Heart left ventricle (tissue), 16 donors: ENCODE results near the gene YY1AP1. TPM values are rescaled to one million over a fixed set of nuclear protein-coding genes. Genes with fewer than 3 reads are reported as not detected.
A peak's percentile ranks its signal among the peaks of the same experiment; 100 is the strongest.
"Not testable (repeated sequence)": the region's sequence is repeated elsewhere in the genome, so short reads cannot be mapped to it uniquely, and the experiment has no call there.

ENCODE experiments used
- ATAC-seq, 4 donors: fragments of 200-7000 bp; cut with Tn5 transposase; one replicate each; pipeline ENCODE4 v1.9.1; 2020 to 2022; ENCODE audit warnings: moderate library complexity in 4 of 4, mild to moderate bottlenecking in 3 of 4, moderate number of reproducible peaks in 1 of 4
- DNase-seq, 5 donors: peaks; one replicate each; pipeline ENCODE4 v3.0.0-alpha.2; 2020
- H3K27ac ChIP-seq, 12 donors: fragments of 200-600 bp; sonication (generic) in 4 of 12; one replicate each; pipeline versions ENCODE4 v1.5.0 to v1.8.0; 2016 to 2022; ENCODE audit warnings: mild to moderate bottlenecking in 2 of 12
- H3K27me3 ChIP-seq, 9 donors: fragments of 200-600 bp; sonication (generic) in 2 of 9; one replicate each; pipeline versions ENCODE4 v1.5.1 to v1.8.0; 2016 to 2022; ENCODE audit warnings: mild to moderate bottlenecking in 3 of 9
- H3K36me3 ChIP-seq, 9 donors: fragments of 200-600 bp; sonication (generic) in 2 of 9; one replicate each; pipeline versions ENCODE4 v1.5.0 to v1.8.0; 2018 to 2022; ENCODE audit warnings: mild to moderate bottlenecking in 2 of 9
- H3K4me1 ChIP-seq, 12 donors: fragments of 200-600 bp; sonication (generic) in 4 of 12; one replicate each; pipeline versions ENCODE4 v1.5.0 to v1.8.0; 2016 to 2022; ENCODE audit warnings: mild to moderate bottlenecking in 3 of 12
- H3K4me3 ChIP-seq, 12 donors: fragments of 200-600 bp; sonication (generic) in 4 of 12; one replicate each; pipeline versions ENCODE4 v1.5.0 to v1.8.0; 2017 to 2022; ENCODE audit warnings: mild to moderate bottlenecking in 9 of 12, moderate library complexity in 4 of 12
- H3K9me3 ChIP-seq, 12 donors: fragments of 200-600 bp; sonication (generic) in 4 of 12; one replicate each; pipeline versions ENCODE4 v1.5.0 to v1.8.0; 2016 to 2022; ENCODE audit warnings: mild to moderate bottlenecking in 1 of 12
- CTCF ChIP-seq, 12 donors: fragments of 200-600 bp; sonication (generic) in 4 of 12; IDR thresholded peaks; one replicate each; pipeline versions ENCODE4 v1.5.0 to v1.8.0; 2018 to 2022; ENCODE audit warnings: antibody characterized with exemption in 12 of 12, mild to moderate bottlenecking in 5 of 12
- POLR2A ChIP-seq, 2 donors: fragments of 450-650 bp; IDR thresholded peaks; one replicate each; pipeline ENCODE4 v1.6.1; 2017; ENCODE audit warnings: antibody characterized with exemption in 2 of 2, mild to moderate bottlenecking in 2 of 2, moderate library complexity in 2 of 2
- WGBS, 4 donors: extraction: QIAGEN DNeasy Blood & Tissue Kit in 2 of 4; methylation state at CpG; one replicate each; pipeline versions ENCODE4 v1.1.5 to v1.1.7; 2013 to 2018; 5-methylcytosine and 5-hydroxymethylcytosine counted together
- intact Hi-C, 10 donors: fragments of 100-400 bp; cut with DNase I; formaldehyde crosslinking; loops; one replicate each; pipeline versions ENCODE4 v1.11.1 to v1.14.2; 2022
- polyA plus RNA-seq, 2 donors: library from polyadenylated mRNA; stranded (reverse); fragments of 200-250 nt; gene quantifications; one replicate each; pipeline ENCODE4 v1.2.3, GENCODE V29; 2013
- total RNA-seq, 9 donors: library from RNA; depleted of rRNA in 2 of 9; stranded (reverse); fragments of >200 nt in 2 of 9; fragmentation: NEBNext Ultra II Directional in 3 of 9; extraction: Animal tissue kit (Norgen Biotek cat#: 25700) in 3 of 9; gene quantifications; one replicate each; pipeline versions ENCODE4 v1.1.0 to v1.2.4, GENCODE V29; 2016 to 2023
- donor health status: ischemic (EF 13 %, LVEDD 7.1; RV severe dilation, severe dysfunction).
- donor health status: healthy with polysubstance abuse.
- donor health status: DM: no; HTN: yes; CAD: no.
- donor health status: DM: no; HTN: no; CAD: no.
- donor health status: ischemic (EF 25% LVEDD 6.9; RV normal size, moderate dysfunction).
- donor health status: ischemic (EF 25% LVEDD 5.7; RV mildly dilated, moderate dysfunction).
- donor health status: healthy.
- donor health status: DM: yes; HTN: yes; CAD: no.
- donor health status: ischemic (EF 35%, LVEDD 5.7; RV mildly dilated, moderate dysfunction).
- donor health status: nonischemic (EF 11% LVEDD 7.7; RV severe dilation, severe dysfunction).
- donor health status: DM: yes; HTN: yes; CAD: no.
- donor health status: PGD.
- donor health status: ischemic (EF 29% LVEDD 5.4; RV normal size, mild dysfunction).
- donor health status: nonischemic (EF 23%, LVEDD 6.1; RV moderate dilation, normal function).

YY1AP1 gene
- total and polyA plus RNA-seq, 11 donors, result 23.9 to 124 (median 63.7) TPM

GRCh38 chr1:155703216-155703615 lies 14.6 kb upstream of the YY1AP1 start:
- 89 to 92% (median 90%) methylated on average over 6 of the region's 6 CpGs for WGBS, 4 donors
- H3K4me1 ChIP-seq, result peaks cover 0 to 15% (median 0%) of the 10 kb centered on the region in 12 donors
- ATAC-seq, result no peak
- intact Hi-C loops, result no loop called here
- H3K4me3 ChIP-seq, result no peak overlapping the region
- no peak for TF ChIP-seq CTCF (IDR thresholded peaks at IDR 0.05)
- no peak for TF ChIP-seq POLR2A (IDR thresholded peaks at IDR 0.05)
- no peaks in the 10 kb centered on the region for H3K9me3 ChIP-seq
- no peaks in the 10 kb centered on the region for H3K36me3 ChIP-seq
- DNase-seq, result no peak
- H3K27me3 ChIP-seq, result no peaks in the 10 kb centered on the region
- H3K27ac ChIP-seq, result no peak overlapping the region

- intact Hi-C loops, DNase-seq, H3K27me3 ChIP-seq, H3K27ac ChIP-seq, H3K36me3 ChIP-seq, H3K9me3 ChIP-seq, H3K4me3 ChIP-seq: not testable (repeated sequence)
- WGBS, 4 donors, result 41 to 57% (median 53%) methylated on average over 2 of the region's 2 CpGs
- ATAC-seq, result peak in 2 of 4 donors; percentile 16 to 30
- H3K4me1 ChIP-seq, result peaks cover 0 to 15% (median under 1%) of the 10 kb centered on the region in 12 donors
Observed at GRCh38 chr1:155701675-155702074, 13.1 kb upstream of the YY1AP1 start.

GRCh38 chr1:155699062-155699461 lies 10.5 kb upstream of the YY1AP1 start:
- intact Hi-C loops, H3K27me3 ChIP-seq, H3K9me3 ChIP-seq, DNase-seq, ATAC-seq, H3K36me3 ChIP-seq, H3K27ac ChIP-seq, H3K4me3 ChIP-seq: not testable (repeated sequence)
- WGBS, 4 donors, result 78 to 86% (median 81%) methylated on average over 4 of the region's 4 CpGs
- peaks cover 0 to 29% (median 19%) of the 10 kb centered on the region in 12 donors for H3K4me1 ChIP-seq

GRCh38 chr1:155698382-155699038 lies 9.9 kb upstream of the YY1AP1 start:
- TF ChIP-seq CTCF (IDR thresholded peaks at IDR 0.05) (no peak), POLR2A (IDR thresholded peaks at IDR 0.05) (no peak)
- Histone ChIP-seq H3K27ac (no peak overlapping the region), H3K4me3 (no peak overlapping the region), H3K9me3 (peaks cover 0 to 8% (median 0%) of the 10 kb centered on the region in 12 donors), H3K4me1 (peaks cover 0 to 33% (median 22%) of the 10 kb centered on the region in 12 donors), H3K27me3 (no peaks in the 10 kb centered on the region), H3K36me3 (no peaks in the 10 kb centered on the region)
- WGBS, 4 donors, result 93 to 98% (median 96%) methylated on average over 13 of the region's 13 CpGs
- no peak for DNase-seq
- ATAC-seq, result no peak
- intact Hi-C loops, result no loop called here

- DNase-seq, H3K9me3 ChIP-seq, H3K27me3 ChIP-seq, H3K4me3 ChIP-seq, H3K36me3 ChIP-seq, ATAC-seq, H3K27ac ChIP-seq, intact Hi-C loops: not testable (repeated sequence)
- peaks cover 0 to 41% (median 20%) of the 10 kb centered on the region in 12 donors for H3K4me1 ChIP-seq
- 85 to 92% (median 88%) methylated on average over 11 of the region's 11 CpGs for WGBS, 4 donors
Observed at GRCh38 chr1:155697616-155698015, 9.0 kb upstream of the YY1AP1 start.

GRCh38 chr1:155697046-155697445 lies 8.5 kb upstream of the YY1AP1 start:
- 89 to 96% (median 95%) methylated on average over 10 of the region's 10 CpGs for WGBS, 4 donors
- ATAC-seq, result no peak
- no peak for TF ChIP-seq CTCF (IDR thresholded peaks at IDR 0.05)
- TF ChIP-seq POLR2A (IDR thresholded peaks at IDR 0.05), result no peak
- intact Hi-C loops, result no loop called here
- Histone ChIP-seq H3K36me3 (peaks cover 0 to 8% (median 0%) of the 10 kb centered on the region in 9 donors), H3K27ac (no peak overlapping the region), H3K4me3 (no peak overlapping the region), H3K27me3 (no peaks in the 10 kb centered on the region), H3K4me1 (peaks cover 0 to 47% (median 17%) of the 10 kb centered on the region in 12 donors), H3K9me3 (peaks cover 0 to 8% (median 0%) of the 10 kb centered on the region in 12 donors)
- DNase-seq, result no peak
